PC-9 (cell line): ENCODE results near the gene ANLN. TPM values are rescaled to one million over a fixed set of nuclear protein-coding genes. Genes with fewer than 3 reads are reported as not detected.

ENCODE experiments used
- BruUV-seq: library from RNA; stranded (reverse); fragments of 400-500 nt; replicated peaks from 2 replicates; lab custom pipeline; 2021; lab: Mats Ljungman, UMichigan
- CTCF ChIA-PET: fragments of 300-600 bp; sonication (Branson Sonifier 250); formaldehyde crosslinking; loops from one replicate; lab custom pipeline; 2022; ENCODE audit warnings: antibody characterized with exemption; lab: Charles Lee
- POLR2A ChIA-PET: fragments of 300-600 bp; sonication (Branson Sonifier 250); formaldehyde crosslinking; loops from one replicate; lab custom pipeline; 2022; ENCODE audit warnings: antibody characterized with exemption; ENCODE audit not compliant: unreplicated experiment; lab: Charles Lee
- DNase-seq, 2 experiments: peaks; one replicate each; pipeline versions ENCODE4 v3.0.0 to v3.0.0-alpha.2; 2015 to 2022; ENCODE audit warnings: mixed read lengths in 1 of 2
- H2AFZ ChIP-seq: fragments of 200-600 bp; sonication (generic); 2 replicates; pipeline ENCODE4 v1.8.1; 2017; ENCODE audit warnings: antibody characterized with exemption
- H3F3A ChIP-seq: fragments of 200-600 bp; sonication (generic); 2 replicates; pipeline ENCODE4 v1.8.1; 2017; ENCODE audit warnings: antibody characterized with exemption, mild to moderate bottlenecking, low read depth; ENCODE audit not compliant: insufficient read depth
- H3K27ac ChIP-seq: fragments of 200-600 bp; sonication (generic); 2 replicates; pipeline ENCODE4 v1.6.1; 2016; ENCODE audit warnings: mixed run types
- H3K27me3 ChIP-seq: fragments of 200-600 bp; sonication (generic); 2 replicates; pipeline ENCODE4 v1.6.1; 2016; ENCODE audit warnings: low read depth, mixed run types; ENCODE audit not compliant: insufficient read depth
- H3K36me3 ChIP-seq: fragments of 200-600 bp; sonication (generic); 2 replicates; pipeline ENCODE4 v1.6.1; 2016; ENCODE audit warnings: low read depth, mixed run types
- H3K4me1 ChIP-seq: fragments of 200-600 bp; sonication (generic); replicated peaks from 2 replicates; pipeline ENCODE4 v1.6.1; 2016; ENCODE audit warnings: mixed run types; ENCODE audit not compliant: insufficient read depth
- H3K4me2 ChIP-seq: fragments of 200-600 bp; sonication (generic); 2 replicates; pipeline ENCODE4 v1.6.1; 2017; ENCODE audit warnings: mixed run types
- H3K4me3 ChIP-seq: fragments of 200-600 bp; sonication (generic); 2 replicates; pipeline ENCODE4 v1.6.1; 2016; ENCODE audit warnings: mixed run types
- H3K79me2 ChIP-seq: fragments of 200-600 bp; sonication (generic); 2 replicates; pipeline ENCODE4 v1.6.1; 2017; ENCODE audit warnings: low read depth, mixed run types
- H3K9me2 ChIP-seq: fragments of 200-600 bp; sonication (generic); 2 replicates; pipeline ENCODE4 v1.8.1; 2017; ENCODE audit warnings: mild to moderate bottlenecking; ENCODE audit not compliant: insufficient read depth
- H3K9me3 ChIP-seq: fragments of 200-600 bp; sonication (generic); 2 replicates; pipeline ENCODE4 v1.8.1; 2016; ENCODE audit warnings: low read depth; ENCODE audit not compliant: insufficient read depth
- H4K20me1 ChIP-seq: fragments of 200-600 bp; sonication (generic); 2 replicates; pipeline ENCODE4 v1.8.1; 2017; ENCODE audit not compliant: insufficient read depth
- EZH2 ChIP-seq: fragments of 200-600 bp; sonication (generic); IDR thresholded peaks from 2 replicates; pipeline ENCODE4 v1.8.0; 2017; ENCODE audit warnings: antibody characterized with exemption, low read depth
- intact Hi-C: fragments of 100-400 bp; cut with micrococcal nuclease; formaldehyde crosslinking; loops from one replicate; pipeline ENCODE4 v1.10.0; 2022; ENCODE audit not compliant: unreplicated experiment
- total RNA-seq: library from RNA; stranded (reverse); gene quantifications from 2 replicates; pipeline ENCODE4 v1.2.3, GENCODE V29; 2021
- TF ChIP-seq, protein P1 (sequence below): fragments of 200-600 bp; sonication (generic); conservative IDR thresholded peaks from 2 replicates; pipeline ENCODE4 v1.6.1; 2017; ENCODE audit warnings: mixed run types, antibody characterized with exemption, mild to moderate bottlenecking, moderate library complexity

ANLN gene
- total RNA-seq, 1 experiment from 2014 or later = 262 TPM

GRCh38 chr7:36455646-36456045 lies 66.0 kb downstream of the ANLN start:
- POLR2A ChIA-PET = interaction anchor here (0.6 kb wide), 1 partner anchor 20 kb away, joined by 11 read pairs; no protein-coding TSS in a partner anchor

DNA sequence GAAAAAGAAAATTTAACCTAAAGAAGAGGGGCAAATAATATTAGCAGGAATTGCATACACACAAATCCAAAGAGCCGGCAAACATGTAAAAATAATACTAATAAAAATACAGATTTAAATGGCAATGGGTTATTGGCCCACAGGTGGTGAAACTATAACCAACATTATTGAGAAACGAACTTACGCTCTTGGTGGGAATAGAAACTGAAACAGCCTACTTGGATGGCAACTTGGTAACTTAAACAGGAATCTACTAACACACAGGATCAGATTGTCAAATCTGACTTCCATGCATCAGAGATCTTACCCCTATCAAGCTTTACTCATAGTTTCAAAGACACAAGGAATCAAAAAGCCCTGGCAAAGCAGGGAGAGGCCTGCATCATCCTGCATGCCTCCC lies 66.5 kb downstream of the ANLN start:
- no peak overlapping the region for H3K4me2 ChIP-seq
- no peaks in the 10 kb centered on the region for H3K9me2 ChIP-seq
- no peak overlapping the region for H2AFZ ChIP-seq
- H3K36me3 ChIP-seq = peaks cover 26% of the 10 kb centered on the region
- no peaks in the 10 kb centered on the region for H3K4me1 ChIP-seq
- intact Hi-C loops = no loop called here
- no peaks in the 10 kb centered on the region for H3K27me3 ChIP-seq
- H3K4me3 ChIP-seq = no peak overlapping the region
- no peak for DNase-seq
- no peaks in the 10 kb centered on the region for H3K79me2 ChIP-seq
- no TSS peak for BruUV-seq
- peaks cover 38% of the 10 kb centered on the region for H3F3A ChIP-seq
- POLR2A ChIA-PET = interaction anchor here (0.6 kb wide), 1 partner anchor 19 kb away, joined by 11 read pairs; no protein-coding TSS in a partner anchor
- H3K27ac ChIP-seq = no peak overlapping the region
- H3K9me3 ChIP-seq = no peaks in the 10 kb centered on the region
- CTCF ChIA-PET = interaction anchor here (0.6 kb wide), 3 partner anchors 11 to 419 kb away, joined by 5 to 10 read pairs (median 10); no protein-coding TSS in a partner anchor
- no peak for TF ChIP-seq EZH2
- TF ChIP-seq, protein P1, sequence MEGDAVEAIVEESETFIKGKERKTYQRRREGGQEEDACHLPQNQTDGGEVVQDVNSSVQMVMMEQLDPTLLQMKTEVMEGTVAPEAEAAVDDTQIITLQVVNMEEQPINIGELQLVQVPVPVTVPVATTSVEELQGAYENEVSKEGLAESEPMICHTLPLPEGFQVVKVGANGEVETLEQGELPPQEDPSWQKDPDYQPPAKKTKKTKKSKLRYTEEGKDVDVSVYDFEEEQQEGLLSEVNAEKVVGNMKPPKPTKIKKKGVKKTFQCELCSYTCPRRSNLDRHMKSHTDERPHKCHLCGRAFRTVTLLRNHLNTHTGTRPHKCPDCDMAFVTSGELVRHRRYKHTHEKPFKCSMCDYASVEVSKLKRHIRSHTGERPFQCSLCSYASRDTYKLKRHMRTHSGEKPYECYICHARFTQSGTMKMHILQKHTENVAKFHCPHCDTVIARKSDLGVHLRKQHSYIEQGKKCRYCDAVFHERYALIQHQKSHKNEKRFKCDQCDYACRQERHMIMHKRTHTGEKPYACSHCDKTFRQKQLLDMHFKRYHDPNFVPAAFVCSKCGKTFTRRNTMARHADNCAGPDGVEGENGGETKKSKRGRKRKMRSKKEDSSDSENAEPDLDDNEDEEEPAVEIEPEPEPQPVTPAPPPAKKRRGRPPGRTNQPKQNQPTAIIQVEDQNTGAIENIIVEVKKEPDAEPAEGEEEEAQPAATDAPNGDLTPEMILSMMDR = no peak
- no peaks in the 10 kb centered on the region for H4K20me1 ChIP-seq

More at GRCh38 chr7:36455646-36456045, 66.0 kb downstream of the ANLN start:
- no peaks in the 10 kb centered on the region for H3K27me3 ChIP-seq
- no peaks in the 10 kb centered on the region for H4K20me1 ChIP-seq
- peaks cover 31% of the 10 kb centered on the region for H3K36me3 ChIP-seq
- no peak overlapping the region for H2AFZ ChIP-seq
- CTCF ChIA-PET = interaction anchor here (0.6 kb wide), 3 partner anchors 10 to 420 kb away, joined by 5 to 10 read pairs (median 10); no protein-coding TSS in a partner anchor
- BruUV-seq = no TSS peak
- H3K9me2 ChIP-seq = no peaks in the 10 kb centered on the region
- H3K4me3 ChIP-seq = no peak overlapping the region
- intact Hi-C loops = no loop called here
- no peaks in the 10 kb centered on the region for H3K4me1 ChIP-seq
- H3K79me2 ChIP-seq = no peaks in the 10 kb centered on the region
- no peak for TF ChIP-seq EZH2
- TF ChIP-seq, protein P1 = no peak
- no peak overlapping the region for H3K27ac ChIP-seq
- H3F3A ChIP-seq = peaks cover 38% of the 10 kb centered on the region
- no peak overlapping the region for H3K4me2 ChIP-seq
- DNase-seq = no peak
- no peaks in the 10 kb centered on the region for H3K9me3 ChIP-seq

DNA sequence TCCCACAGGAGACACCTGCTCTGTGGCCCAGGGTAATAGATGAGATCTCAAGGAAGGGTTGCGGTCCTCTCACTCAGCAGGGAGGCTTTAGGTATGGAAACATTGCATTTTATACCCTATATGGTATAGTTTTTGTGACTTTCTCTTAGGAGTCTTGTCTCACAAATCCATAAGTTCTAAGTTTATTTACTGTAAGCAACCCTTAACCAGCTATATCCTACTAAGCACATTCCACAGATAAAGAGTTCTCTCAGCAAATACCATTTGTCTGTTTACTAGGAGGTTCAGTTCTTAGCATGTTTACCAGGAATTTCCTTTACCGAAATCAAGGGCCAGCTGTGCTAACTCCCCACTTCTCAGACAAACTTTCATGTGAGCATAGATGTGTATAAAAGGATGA lies 66.9 kb downstream of the ANLN start:
- Histone ChIP-seq H3K4me1 (no peaks in the 10 kb centered on the region), H3K9me2 (no peaks in the 10 kb centered on the region), H3K4me2 (no peak overlapping the region), H3K27ac (no peak overlapping the region), H3K4me3 (no peak overlapping the region), H3F3A (peaks cover 38% of the 10 kb centered on the region), H3K9me3 (no peaks in the 10 kb centered on the region), H2AFZ (no peak overlapping the region), H3K36me3 (peaks cover 22% of the 10 kb centered on the region), H3K27me3 (no peaks in the 10 kb centered on the region), H3K79me2 (no peaks in the 10 kb centered on the region), H4K20me1 (no peaks in the 10 kb centered on the region)
- TF ChIP-seq, protein P1 = no peak
- ChIA-PET CTCF (no interaction called here), POLR2A (no interaction called here)
- intact Hi-C loops = no loop called here
- DNase-seq = no peak
- no TSS peak for BruUV-seq
